Stomach (tissue), 9 donors: ENCODE data around the gene VAV2. TPM values are rescaled to one million over a fixed set of nuclear protein-coding genes. Genes with fewer than 3 reads are reported as not detected.

Experiments used
- DNase-seq, 2 donors: peaks; one replicate each; pipeline versions ENCODE4 v3.0.0 to v3.0.0-alpha.2; 2013 to 2019
- H3K27ac ChIP-seq, 5 donors: fragments of 200-600 bp in 4 of 5; sonication (generic) in 4 of 5; one replicate each; pipeline ENCODE4 v1.5.1; 2013 to 2019; ENCODE audit warnings: mild to moderate bottlenecking in 1 of 5, moderate library complexity in 1 of 5
- H3K27me3 ChIP-seq, 3 donors: fragments of 200-600 bp; sonication (generic); one replicate each; pipeline ENCODE4 v1.5.1; 2017 to 2019; ENCODE audit warnings: mixed run types in 1 of 3
- H3K36me3 ChIP-seq, 4 donors: fragments of 200-600 bp; sonication (generic); 1 replicate in 3 of 4; 2 replicates in 1 of 4; pipeline ENCODE4 v1.5.1; 2016 to 2019
- H3K4me1 ChIP-seq, 4 donors: fragments of 200-600 bp; sonication (generic); one replicate each; pipeline ENCODE4 v1.5.1; 2016 to 2019
- H3K4me3 ChIP-seq, 4 donors: fragments of 200-600 bp; sonication (generic) in 3 of 4; one replicate each; pipeline ENCODE4 v1.5.1; 2016 to 2019; ENCODE audit warnings: mild to moderate bottlenecking in 1 of 4
- H3K9me3 ChIP-seq, 4 donors: fragments of 200-600 bp; sonication (generic); one replicate each; pipeline ENCODE4 v1.5.1; 2016 to 2019
- CTCF ChIP-seq, 7 experiments: fragments of 450-650 bp in 4 of 7; fragments of 200-600 bp in 3 of 7; sonication (generic) in 3 of 7; IDR thresholded peaks; one replicate each; pipeline ENCODE4 v1.5.1; 2016 to 2019; ENCODE audit warnings: antibody characterized with exemption in 7 of 7, control low read depth in 2 of 7, mild to moderate bottlenecking in 1 of 7
- EP300 ChIP-seq: sonication (generic); formaldehyde crosslinking; IDR thresholded peaks from one replicate; pipeline ENCODE4 v1.6.1; 2017; ENCODE audit warnings: antibody characterized with exemption
- POLR2A ChIP-seq, 4 donors: fragments of 450-650 bp; IDR thresholded peaks; one replicate each; pipeline ENCODE4 v1.6.1; 2016; ENCODE audit warnings: antibody characterized with exemption in 4 of 4, control low read depth in 2 of 4, mild to moderate bottlenecking in 1 of 4, moderate library complexity in 1 of 4
- POLR2AphosphoS5 ChIP-seq, 3 donors: sonication (generic); formaldehyde crosslinking; IDR thresholded peaks; one replicate each; pipeline ENCODE4 v1.6.1; 2016; ENCODE audit warnings: antibody characterized with exemption in 3 of 3
- WGBS, 5 donors: extraction: QIAGEN DNeasy Blood & Tissue Kit in 3 of 5; methylation state at CpG; one replicate each; pipeline versions ENCODE4 v1.1.5 to v1.1.7; 2013 to 2018; 5-methylcytosine and 5-hydroxymethylcytosine counted together
- intact Hi-C: fragments of 100-400 bp; cut with DNase I; formaldehyde crosslinking; loops from one replicate; pipeline ENCODE4 v1.15.1; 2023; ENCODE audit warnings: low total_unique reads
- polyA plus RNA-seq, 3 donors: library from polyadenylated mRNA; stranded (reverse); fragments of 200-250 nt; gene quantifications; one replicate each; pipeline ENCODE4 v1.2.3, GENCODE V29; 2013
- total RNA-seq, 5 donors: library from RNA; depleted of rRNA; stranded (reverse); fragments of >200 nt; gene quantifications; one replicate each; pipeline versions ENCODE4 v1.1.0 to v1.2.3, GENCODE V29; 2014 to 2016
- donor health status: healthy with polysubstance abuse.
- donor health status: Bipolar disorder and iron deficiency.
- donor health status: healthy.

Gene VAV2
- total and polyA plus RNA-seq, 8 donors, result 4.1 to 14.2 (median 7.0) TPM

- Histone ChIP-seq H3K27ac (no peak overlapping the region), H3K36me3 (no peaks in the 10 kb centered on the region), H3K27me3 (no peaks in the 10 kb centered on the region), H3K9me3 (no peaks in the 10 kb centered on the region), H3K4me3 (no peak overlapping the region), H3K4me1 (peaks cover 0 to 28% (median 8%) of the 10 kb centered on the region in 4 donors)
- intact Hi-C loops, result no loop called here
- DNase-seq, result no peak
- TF ChIP-seq EP300 (no peak), CTCF (IDR thresholded peaks at IDR 0.05) (no peak), POLR2AphosphoS5 (IDR thresholded peaks at IDR 0.05) (no peak), POLR2A (IDR thresholded peaks at IDR 0.05) (no peak)
- 74 to 83% (median 81%) methylated on average over 22 to 27 of the region's 27 CpGs for WGBS, 5 donors
Measured at GRCh38 chr9:133913571-133914369, 78.4 kb downstream of the VAV2 start.

- peak; percentile 39 to 56 for DNase-seq
- WGBS, 5 donors, result 21 to 64% (median 39%) methylated on average over 25 to 26 of the region's 26 CpGs
- intact Hi-C loops, result no loop called here
- no peaks in the 10 kb centered on the region for H3K27me3 ChIP-seq
- H3K36me3 ChIP-seq, result no peaks in the 10 kb centered on the region
- H3K27ac ChIP-seq, result no peak overlapping the region
- H3K9me3 ChIP-seq, result no peaks in the 10 kb centered on the region
- peaks cover 0 to 10% (median 2%) of the 10 kb centered on the region in 4 donors for H3K4me1 ChIP-seq
- no peak for TF ChIP-seq CTCF (IDR thresholded peaks at IDR 0.05)
- no peak for TF ChIP-seq POLR2AphosphoS5 (IDR thresholded peaks at IDR 0.05)
- no peak for TF ChIP-seq EP300
- no peak for TF ChIP-seq POLR2A (IDR thresholded peaks at IDR 0.05)
- H3K4me3 ChIP-seq, result peak overlapping the region in 2 of 4 donors; percentile 11 to 23
Measured at GRCh38 chr9:133910855-133911514, 81.1 kb downstream of the VAV2 start.

GRCh38 chr9:133906932-133907910 lies 84.9 kb downstream of the VAV2 start:
- Histone ChIP-seq H3K4me1 (no peaks in the 10 kb centered on the region), H3K36me3 (no peaks in the 10 kb centered on the region), H3K27ac (no peak overlapping the region), H3K4me3 (no peak overlapping the region), H3K27me3 (no peaks in the 10 kb centered on the region), H3K9me3 (no peaks in the 10 kb centered on the region)
- intact Hi-C loops, result no loop called here
- 82 to 94% (median 89%) methylated on average over 26 to 31 of the region's 31 CpGs for WGBS, 5 donors
- TF ChIP-seq CTCF (IDR thresholded peaks at IDR 0.05) (no peak), POLR2A (IDR thresholded peaks at IDR 0.05) (no peak), POLR2AphosphoS5 (IDR thresholded peaks at IDR 0.05) (no peak), EP300 (no peak)
- no peak for DNase-seq

- Histone ChIP-seq H3K4me1 (no peaks in the 10 kb centered on the region), H3K27ac (no peak overlapping the region), H3K27me3 (no peaks in the 10 kb centered on the region), H3K36me3 (no peaks in the 10 kb centered on the region), H3K9me3 (no peaks in the 10 kb centered on the region), H3K4me3 (no peak overlapping the region)
- no peak for DNase-seq
- TF ChIP-seq CTCF (IDR thresholded peaks at IDR 0.05), result no peak
- TF ChIP-seq POLR2AphosphoS5 (IDR thresholded peaks at IDR 0.05), result no peak
- no peak for TF ChIP-seq EP300
- TF ChIP-seq POLR2A (IDR thresholded peaks at IDR 0.05), result no peak
- WGBS, 5 donors, result 77 to 87% (median 80%) methylated on average over 10 to 13 of the region's 13 CpGs
- intact Hi-C loops, result no loop called here
Measured at GRCh38 chr9:133906218-133906617, 85.9 kb downstream of the VAV2 start.
